T-helper 1 cell treated with Interleukin-12 subunit alpha and Interleukin-12 subunit beta and Interleukin-4 antibody, amounts not matched to agents 30 μg/mL and 1 μg/mL, for 36 hours (primary cell): ENCODE results near the gene KDM8.
A peak's percentile ranks its signal among the peaks of the same experiment; 100 is the strongest.

Experiments
- H3K27ac Mint-ChIP-seq: one replicate; pipeline ENCODE4 v1.8.0; 2021; ENCODE audit warnings: mild to moderate bottlenecking, mixed read lengths
- H3K27me3 Mint-ChIP-seq: one replicate; pipeline ENCODE4 v1.8.0; 2021; ENCODE audit warnings: low read depth, mixed read lengths
- H3K36me3 Mint-ChIP-seq: one replicate; pipeline ENCODE4 v1.8.0; 2021; ENCODE audit warnings: low read depth, mixed read lengths
- H3K4me1 Mint-ChIP-seq: one replicate; pipeline ENCODE4 v1.8.0; 2021; ENCODE audit warnings: low read depth, mixed read lengths
- H3K4me3 Mint-ChIP-seq: one replicate; pipeline ENCODE4 v1.8.0; 2021; ENCODE audit warnings: mild to moderate bottlenecking, moderate library complexity, mixed read lengths
- H3K9me3 Mint-ChIP-seq: one replicate; pipeline ENCODE4 v1.8.0; 2021; ENCODE audit warnings: mixed read lengths

KDM8 gene

GRCh38 chr16:27181019-27181790 lies 22.1 kb upstream of the KDM8 start:
- Mint-ChIP-seq H3K27me3 (peaks cover 14% of the 10 kb centered on the region), H3K27ac (no peak overlapping the region), H3K4me3 (no peak overlapping the region), H3K9me3 (peaks cover 4% of the 10 kb centered on the region), H3K4me1 (peaks cover 35% of the 10 kb centered on the region), H3K36me3 (no peaks in the 10 kb centered on the region)

GRCh38 chr16:27182906-27183405 lies 20.4 kb upstream of the KDM8 start:
- no peak overlapping the region for H3K27ac Mint-ChIP-seq
- no peak overlapping the region for H3K4me3 Mint-ChIP-seq
- H3K27me3 Mint-ChIP-seq, result peaks cover 14% of the 10 kb centered on the region
- peaks cover 4% of the 10 kb centered on the region for H3K9me3 Mint-ChIP-seq
- no peaks in the 10 kb centered on the region for H3K36me3 Mint-ChIP-seq
- peaks cover 29% of the 10 kb centered on the region for H3K4me1 Mint-ChIP-seq

- no peaks in the 10 kb centered on the region for H3K36me3 Mint-ChIP-seq
- peaks cover 14% of the 10 kb centered on the region for H3K4me1 Mint-ChIP-seq
- H3K9me3 Mint-ChIP-seq, result peaks cover 4% of the 10 kb centered on the region
- H3K27ac Mint-ChIP-seq, result no peak overlapping the region
- no peak overlapping the region for H3K4me3 Mint-ChIP-seq
- peaks cover 13% of the 10 kb centered on the region for H3K27me3 Mint-ChIP-seq
Observed at GRCh38 chr16:27185776-27186130, 17.6 kb upstream of the KDM8 start.

GRCh38 chr16:27188633-27189032 lies 14.7 kb upstream of the KDM8 start:
- no peaks in the 10 kb centered on the region for H3K9me3 Mint-ChIP-seq
- no peaks in the 10 kb centered on the region for H3K36me3 Mint-ChIP-seq
- no peak overlapping the region for H3K27ac Mint-ChIP-seq
- no peaks in the 10 kb centered on the region for H3K27me3 Mint-ChIP-seq
- no peak overlapping the region for H3K4me3 Mint-ChIP-seq
- H3K4me1 Mint-ChIP-seq, result peaks cover 8% of the 10 kb centered on the region

GRCh38 chr16:27189335-27189972 lies 13.9 kb upstream of the KDM8 start:
- Mint-ChIP-seq H3K27ac (no peak overlapping the region), H3K9me3 (peaks cover 4% of the 10 kb centered on the region), H3K4me1 (peaks cover 8% of the 10 kb centered on the region)

GRCh38 chr16:27190316-27190871 lies 12.9 kb upstream of the KDM8 start:
- Mint-ChIP-seq H3K4me1 (peaks cover 7% of the 10 kb centered on the region), H3K4me3 (no peak overlapping the region), H3K9me3 (peaks cover 14% of the 10 kb centered on the region), H3K27me3 (no peaks in the 10 kb centered on the region), H3K36me3 (peaks cover 1% of the 10 kb centered on the region), H3K27ac (no peak overlapping the region)

More at GRCh38 chr16:27189335-27189972, 13.9 kb upstream of the KDM8 start:
- Mint-ChIP-seq H3K4me3 (no peak overlapping the region), H3K36me3 (no peaks in the 10 kb centered on the region), H3K27me3 (no peaks in the 10 kb centered on the region)

GRCh38 chr16:27191352-27191924 lies 11.9 kb upstream of the KDM8 start:
- Mint-ChIP-seq H3K36me3 (peaks cover 4% of the 10 kb centered on the region), H3K9me3 (peaks cover 19% of the 10 kb centered on the region), H3K27ac (no peak overlapping the region), H3K4me3 (no peak overlapping the region), H3K4me1 (peaks cover 12% of the 10 kb centered on the region), H3K27me3 (no peaks in the 10 kb centered on the region)

- H3K36me3 Mint-ChIP-seq, result peaks cover 8% of the 10 kb centered on the region
- H3K27me3 Mint-ChIP-seq, result no peaks in the 10 kb centered on the region
- no peak overlapping the region for H3K27ac Mint-ChIP-seq
- H3K4me1 Mint-ChIP-seq, result peaks cover 25% of the 10 kb centered on the region
- peaks cover 19% of the 10 kb centered on the region for H3K9me3 Mint-ChIP-seq
- no peak overlapping the region for H3K4me3 Mint-ChIP-seq
Observed at GRCh38 chr16:27193300-27193990, 9.9 kb upstream of the KDM8 start.

GRCh38 chr16:27195076-27195741 lies 8.1 kb upstream of the KDM8 start:
- peaks cover 22% of the 10 kb centered on the region for H3K9me3 Mint-ChIP-seq
- H3K4me1 Mint-ChIP-seq, result peaks cover 40% of the 10 kb centered on the region
- no peak overlapping the region for H3K4me3 Mint-ChIP-seq
- H3K27me3 Mint-ChIP-seq, result no peaks in the 10 kb centered on the region
- peaks cover 12% of the 10 kb centered on the region for H3K36me3 Mint-ChIP-seq
- H3K27ac Mint-ChIP-seq, result no peak overlapping the region

GRCh38 chr16:27195941-27196595 lies 7.3 kb upstream of the KDM8 start:
- no peaks in the 10 kb centered on the region for H3K27me3 Mint-ChIP-seq
- H3K4me1 Mint-ChIP-seq, result peaks cover 49% of the 10 kb centered on the region
- peak overlapping the region; percentile 72 for H3K27ac Mint-ChIP-seq
- H3K36me3 Mint-ChIP-seq, result peaks cover 15% of the 10 kb centered on the region
- H3K9me3 Mint-ChIP-seq, result peaks cover 27% of the 10 kb centered on the region
- H3K4me3 Mint-ChIP-seq, result peak overlapping the region; percentile 58

- Mint-ChIP-seq H3K4me1 (peaks cover 54% of the 10 kb centered on the region), H3K36me3 (peaks cover 15% of the 10 kb centered on the region), H3K27ac (peak overlapping the region; percentile 61), H3K9me3 (peaks cover 27% of the 10 kb centered on the region), H3K4me3 (peak overlapping the region; percentile 27), H3K27me3 (no peaks in the 10 kb centered on the region)
Observed at GRCh38 chr16:27197004-27197403, 6.3 kb upstream of the KDM8 start.

- peaks cover 27% of the 10 kb centered on the region for H3K9me3 Mint-ChIP-seq
- peaks cover 15% of the 10 kb centered on the region for H3K36me3 Mint-ChIP-seq
- peak overlapping the region; percentile 61 for H3K27ac Mint-ChIP-seq
- H3K4me3 Mint-ChIP-seq, result no peak overlapping the region
- H3K4me1 Mint-ChIP-seq, result peaks cover 67% of the 10 kb centered on the region
- H3K27me3 Mint-ChIP-seq, result no peaks in the 10 kb centered on the region
Observed at GRCh38 chr16:27198451-27199234, 4.7 kb upstream of the KDM8 start.

- Mint-ChIP-seq H3K36me3 (peaks cover 16% of the 10 kb centered on the region), H3K27ac (peak overlapping the region; percentile 61), H3K4me1 (peaks cover 70% of the 10 kb centered on the region), H3K9me3 (peaks cover 25% of the 10 kb centered on the region), H3K4me3 (no peak overlapping the region), H3K27me3 (no peaks in the 10 kb centered on the region)
Observed at GRCh38 chr16:27199235-27199586, 4.1 kb upstream of the KDM8 start.
